Measurements from ENCODE around the gene OR8B4.
"Not testable (repeated sequence)": the region's sequence is repeated elsewhere in the genome, so short reads cannot be mapped to it uniquely, and the experiment has no call there.

OR8B4 gene

GRCh38 chr11:124409906-124410305, 14.8 kb downstream of the OR8B4 start:
- no peak for DNase-seq (ENCODE audit: low read depth, low spot score)

GRCh38 chr11:124405581-124405980, 19.1 kb downstream of the OR8B4 start:
- no peak for DNase-seq (ENCODE audit: low read depth, low spot score)

GRCh38 chr11:124403186-124403585, 21.5 kb downstream of the OR8B4 start:
- not testable (repeated sequence) for DNase-seq (ENCODE audit: low read depth, low spot score)

GRCh38 chr11:124402326-124402922, 22.2 kb downstream of the OR8B4 start:
- DNase-seq (ENCODE audit: low read depth, low spot score), result peak; percentile 12

- no peak for DNase-seq (ENCODE audit: low read depth, low spot score)
Observed at GRCh38 chr11:124398924-124399323, 25.7 kb downstream of the OR8B4 start, which contains the start of gene OR8B3. Gene OR8B3, minus strand, starts transcription at chr11:124399024. Its CDS starts 1,673 bp downstream, at chr11:124397351.

GRCh38 chr11:124396847-124397246, 27.8 kb downstream of the OR8B4 start:
- DNase-seq (ENCODE audit: low read depth, low spot score), result not testable (repeated sequence)

- no peak for DNase-seq (ENCODE audit: low read depth, low spot score)
Observed at GRCh38 chr11:124394408-124394807, 30.3 kb downstream of the OR8B4 start.

GRCh38 chr11:124384399-124384798, 40.3 kb downstream of the OR8B4 start, which contains the start of gene OR8B2:
Gene OR8B2, minus strand, starts transcription at chr11:124384499. Its CDS starts 1,156 bp downstream, at chr11:124383343.
- no peak for DNase-seq (ENCODE audit: low read depth, low spot score)

- DNase-seq (ENCODE audit: low read depth, low spot score), result not testable (repeated sequence)
Observed at GRCh38 chr11:124382857-124383256, 41.8 kb downstream of the OR8B4 start.

- DNase-seq (ENCODE audit: low read depth, low spot score), result no peak
Observed at GRCh38 chr11:124380585-124380984, 44.1 kb downstream of the OR8B4 start.

GRCh38 chr11:124376280-124376679, 48.4 kb downstream of the OR8B4 start:
- DNase-seq (ENCODE audit: low read depth, low spot score), result no peak
